Muscle of arm (tissue), 12 donors: ENCODE results near the gene ERBB4. TPM values are rescaled to one million over a fixed set of nuclear protein-coding genes. Genes with fewer than 3 reads are reported as not detected.
"Not testable (repeated sequence)": the region's sequence is repeated elsewhere in the genome, so short reads cannot be mapped to it uniquely, and the experiment has no call there.

Experiments
- DNase-seq: peaks from one replicate; pipeline ENCODE4 v3.0.0-alpha.2; 2013
- polyA plus RNA-seq, 12 donors: library from polyadenylated mRNA; unstranded; fragments of 120-200 nt; gene quantifications; one replicate each; pipeline ENCODE4 v1.2.1, GENCODE V29; 2013; ENCODE audit not compliant: insufficient read length in 12 of 12

ERBB4 gene
- polyA plus RNA-seq, 12 donors = 3.1 to 16.0 (median 10.8) TPM; not detected in 1

- no peak for DNase-seq
Observed at GRCh38 chr2:212299333-212299732, 239.3 kb downstream of the ERBB4 start.

GRCh38 chr2:212295571-212295970 lies 243.0 kb downstream of the ERBB4 start:
- DNase-seq = no peak

- no peak for DNase-seq
Observed at GRCh38 chr2:212294816-212295215, 243.8 kb downstream of the ERBB4 start.

GRCh38 chr2:212289301-212289700 lies 249.3 kb downstream of the ERBB4 start:
- no peak for DNase-seq

GRCh38 chr2:212288308-212288707 lies 250.3 kb downstream of the ERBB4 start:
- DNase-seq = no peak

GRCh38 chr2:212284166-212284565 lies 254.4 kb downstream of the ERBB4 start:
- no peak for DNase-seq

- no peak for DNase-seq
Observed at GRCh38 chr2:212282671-212283261, 255.8 kb downstream of the ERBB4 start.

GRCh38 chr2:212276813-212277212 lies 261.8 kb downstream of the ERBB4 start:
- DNase-seq = no peak

- DNase-seq = no peak
Observed at GRCh38 chr2:212274215-212274614, 264.4 kb downstream of the ERBB4 start.

- DNase-seq = no peak
Observed at GRCh38 chr2:212271583-212271982, 267.0 kb downstream of the ERBB4 start.

GRCh38 chr2:212269005-212269404 lies 269.6 kb downstream of the ERBB4 start:
- no peak for DNase-seq

- no peak for DNase-seq
Observed at GRCh38 chr2:212266297-212266696, 272.3 kb downstream of the ERBB4 start.

GRCh38 chr2:212265777-212266176 lies 272.8 kb downstream of the ERBB4 start:
- DNase-seq = no peak

- no peak for DNase-seq
Observed at GRCh38 chr2:212264187-212264586, 274.4 kb downstream of the ERBB4 start.

- DNase-seq = no peak
Observed at GRCh38 chr2:212259226-212259625, 279.4 kb downstream of the ERBB4 start.

GRCh38 chr2:212254339-212254738 lies 284.3 kb downstream of the ERBB4 start:
- DNase-seq = no peak

- DNase-seq = no peak
Observed at GRCh38 chr2:212249451-212249850, 289.2 kb downstream of the ERBB4 start.

GRCh38 chr2:212245880-212246279 lies 292.7 kb downstream of the ERBB4 start:
- DNase-seq = no peak

- no peak for DNase-seq
Observed at GRCh38 chr2:212242724-212243123, 295.9 kb downstream of the ERBB4 start.

- not testable (repeated sequence) for DNase-seq
Observed at GRCh38 chr2:212238152-212238551, 300.4 kb downstream of the ERBB4 start.

- DNase-seq = no peak
Observed at GRCh38 chr2:212237350-212238095, 301.1 kb downstream of the ERBB4 start.

GRCh38 chr2:212228743-212229171 lies 309.8 kb downstream of the ERBB4 start:
- no peak for DNase-seq

GRCh38 chr2:212227755-212228154 lies 310.8 kb downstream of the ERBB4 start:
- DNase-seq = peak; percentile 11

- no peak for DNase-seq
Observed at GRCh38 chr2:212226114-212226513, 312.5 kb downstream of the ERBB4 start.
